ENCODE results near the gene MAML1.
"Not testable (repeated sequence)": the region's sequence is repeated elsewhere in the genome, so short reads cannot be mapped to it uniquely, and the experiment has no call there.

Gene MAML1

DNA sequence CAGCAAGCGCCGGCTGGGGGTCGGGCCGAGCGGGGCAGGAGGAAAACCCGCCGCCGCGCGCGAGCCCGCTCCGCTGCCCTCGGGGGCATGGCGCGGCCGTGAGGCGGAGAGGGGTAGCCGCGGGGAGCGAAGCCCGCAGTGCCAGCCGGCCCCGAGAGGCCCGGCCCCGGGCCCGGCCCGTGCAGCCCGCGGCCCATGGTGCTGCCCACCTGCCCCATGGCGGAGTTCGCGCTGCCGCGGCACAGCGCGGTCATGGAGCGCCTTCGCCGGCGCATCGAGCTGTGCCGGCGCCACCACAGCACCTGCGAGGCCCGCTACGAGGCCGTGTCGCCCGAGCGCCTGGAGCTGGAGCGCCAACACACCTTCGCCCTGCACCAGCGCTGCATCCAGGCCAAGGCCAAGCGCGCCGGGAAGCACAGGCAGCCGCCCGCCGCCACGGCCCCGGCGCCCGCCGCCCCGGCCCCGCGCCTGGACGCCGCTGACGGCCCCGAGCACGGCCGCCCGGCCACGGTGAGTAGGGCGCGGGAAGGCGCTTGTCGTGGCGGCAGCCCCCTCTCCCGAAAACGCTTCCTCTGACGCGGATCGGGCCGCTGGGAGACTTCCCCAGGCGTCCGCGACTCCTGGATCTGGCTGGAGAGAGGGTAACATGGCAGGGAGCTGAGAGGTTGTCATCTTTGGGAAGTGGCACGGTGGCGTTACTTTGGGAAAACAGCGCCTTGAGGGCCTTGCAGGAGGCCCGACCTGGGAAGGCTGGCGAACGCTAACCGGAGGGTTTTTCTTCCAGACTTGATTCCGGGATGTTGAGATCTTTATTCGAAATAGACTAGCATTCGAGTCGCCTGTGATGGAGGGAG lies 523 bp downstream of the MAML1 start:
- peak overlapping the region; percentile 71 for H3K4me3 ChIP-seq (ENCODE audit: control insufficient read depth, low read depth, low read length)
- TF ChIP-seq, protein P1, sequence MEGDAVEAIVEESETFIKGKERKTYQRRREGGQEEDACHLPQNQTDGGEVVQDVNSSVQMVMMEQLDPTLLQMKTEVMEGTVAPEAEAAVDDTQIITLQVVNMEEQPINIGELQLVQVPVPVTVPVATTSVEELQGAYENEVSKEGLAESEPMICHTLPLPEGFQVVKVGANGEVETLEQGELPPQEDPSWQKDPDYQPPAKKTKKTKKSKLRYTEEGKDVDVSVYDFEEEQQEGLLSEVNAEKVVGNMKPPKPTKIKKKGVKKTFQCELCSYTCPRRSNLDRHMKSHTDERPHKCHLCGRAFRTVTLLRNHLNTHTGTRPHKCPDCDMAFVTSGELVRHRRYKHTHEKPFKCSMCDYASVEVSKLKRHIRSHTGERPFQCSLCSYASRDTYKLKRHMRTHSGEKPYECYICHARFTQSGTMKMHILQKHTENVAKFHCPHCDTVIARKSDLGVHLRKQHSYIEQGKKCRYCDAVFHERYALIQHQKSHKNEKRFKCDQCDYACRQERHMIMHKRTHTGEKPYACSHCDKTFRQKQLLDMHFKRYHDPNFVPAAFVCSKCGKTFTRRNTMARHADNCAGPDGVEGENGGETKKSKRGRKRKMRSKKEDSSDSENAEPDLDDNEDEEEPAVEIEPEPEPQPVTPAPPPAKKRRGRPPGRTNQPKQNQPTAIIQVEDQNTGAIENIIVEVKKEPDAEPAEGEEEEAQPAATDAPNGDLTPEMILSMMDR (IDR thresholded peaks at IDR 0.05; ENCODE audit: control insufficient read depth, insufficient read depth, low read depth, low read length, missing control alignments), result no peak
- no peak for DNase-seq (ENCODE audit: low read depth)

DNA sequence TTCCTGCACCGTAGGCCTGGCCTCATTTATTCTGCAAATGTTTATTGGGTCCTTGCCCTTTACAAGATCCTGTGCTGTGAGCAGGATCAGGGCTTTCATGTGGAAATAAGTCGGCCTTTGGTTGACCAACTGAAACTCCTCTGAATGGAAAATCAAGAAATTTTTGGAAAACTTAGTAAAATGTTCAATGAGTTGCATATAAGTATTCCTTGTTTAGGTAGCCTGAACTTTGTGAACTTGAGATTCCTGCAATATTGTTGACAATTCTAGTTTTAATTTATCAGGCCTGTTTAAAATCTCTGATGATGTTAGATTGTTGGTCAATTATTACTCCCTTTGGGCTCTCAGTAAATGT lies 1.1 kb downstream of the MAML1 start:
- no peak for DNase-seq (ENCODE audit: low read depth)
- H3K4me3 ChIP-seq (ENCODE audit: control insufficient read depth, low read depth, low read length), result peak overlapping the region; percentile 71
- TF ChIP-seq, protein P1 (IDR thresholded peaks at IDR 0.05; ENCODE audit: control insufficient read depth, insufficient read depth, low read depth, low read length, missing control alignments), result no peak

GRCh38 chr5:179734536-179735164 lies 2.0 kb downstream of the MAML1 start:
- H3K4me3 ChIP-seq (ENCODE audit: control insufficient read depth, low read depth, low read length), result peak overlapping the region; percentile 71
- TF ChIP-seq, protein P1 (IDR thresholded peaks at IDR 0.05; ENCODE audit: control insufficient read depth, insufficient read depth, low read depth, low read length, missing control alignments), result no peak

GRCh38 chr5:179738742-179739141 lies 6.1 kb downstream of the MAML1 start:
- TF ChIP-seq, protein P1 (IDR thresholded peaks at IDR 0.05; ENCODE audit: control insufficient read depth, insufficient read depth, low read depth, low read length, missing control alignments), result no peak
- no peak overlapping the region for H3K4me3 ChIP-seq (ENCODE audit: control insufficient read depth, low read depth, low read length)
- DNase-seq (ENCODE audit: low read depth), result no peak

More at GRCh38 chr5:179734536-179735164, 2.0 kb downstream of the MAML1 start:
- DNase-seq (ENCODE audit: low read depth), result no peak

DNA sequence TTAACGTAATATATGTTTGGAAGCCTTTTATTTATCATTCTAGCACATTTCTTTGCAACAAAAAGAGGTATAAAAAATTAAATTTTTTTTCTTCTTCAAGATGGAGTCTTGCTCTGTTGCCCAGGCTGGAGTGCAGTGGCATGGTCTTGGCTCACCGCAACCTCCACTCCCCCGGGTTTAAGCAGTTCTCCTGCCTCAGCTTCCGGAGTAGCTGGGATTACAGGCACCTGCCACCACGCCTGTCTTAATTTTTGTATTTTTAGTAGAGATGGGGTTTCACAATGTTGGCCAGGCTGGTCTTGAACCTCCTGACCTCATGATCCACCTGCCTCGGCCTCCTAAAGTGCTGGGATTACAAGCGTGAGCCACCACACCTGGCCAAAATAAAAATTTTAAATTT lies 11.5 kb downstream of the MAML1 start:
- H3K4me3 ChIP-seq (ENCODE audit: control insufficient read depth, low read depth, low read length); DNase-seq (ENCODE audit: low read depth): not testable (repeated sequence)

GRCh38 chr5:179746872-179747271 lies 14.2 kb downstream of the MAML1 start:
- TF ChIP-seq, protein P1 (IDR thresholded peaks at IDR 0.05; ENCODE audit: control insufficient read depth, insufficient read depth, low read depth, low read length, missing control alignments), result no peak
- DNase-seq (ENCODE audit: low read depth), result no peak
- no peak overlapping the region for H3K4me3 ChIP-seq (ENCODE audit: control insufficient read depth, low read depth, low read length)

GRCh38 chr5:179747811-179748210 lies 15.2 kb downstream of the MAML1 start:
- DNase-seq (ENCODE audit: low read depth), result no peak
- H3K4me3 ChIP-seq (ENCODE audit: control insufficient read depth, low read depth, low read length), result no peak overlapping the region
- TF ChIP-seq, protein P1 (IDR thresholded peaks at IDR 0.05; ENCODE audit: control insufficient read depth, insufficient read depth, low read depth, low read length, missing control alignments), result no peak
